ENCODE data around the gene FASTKD1.
"Not testable (repeated sequence)": the region's sequence is repeated elsewhere in the genome, so short reads cannot be mapped to it uniquely, and the experiment has no call there.

The FASTKD1 gene, protein sequence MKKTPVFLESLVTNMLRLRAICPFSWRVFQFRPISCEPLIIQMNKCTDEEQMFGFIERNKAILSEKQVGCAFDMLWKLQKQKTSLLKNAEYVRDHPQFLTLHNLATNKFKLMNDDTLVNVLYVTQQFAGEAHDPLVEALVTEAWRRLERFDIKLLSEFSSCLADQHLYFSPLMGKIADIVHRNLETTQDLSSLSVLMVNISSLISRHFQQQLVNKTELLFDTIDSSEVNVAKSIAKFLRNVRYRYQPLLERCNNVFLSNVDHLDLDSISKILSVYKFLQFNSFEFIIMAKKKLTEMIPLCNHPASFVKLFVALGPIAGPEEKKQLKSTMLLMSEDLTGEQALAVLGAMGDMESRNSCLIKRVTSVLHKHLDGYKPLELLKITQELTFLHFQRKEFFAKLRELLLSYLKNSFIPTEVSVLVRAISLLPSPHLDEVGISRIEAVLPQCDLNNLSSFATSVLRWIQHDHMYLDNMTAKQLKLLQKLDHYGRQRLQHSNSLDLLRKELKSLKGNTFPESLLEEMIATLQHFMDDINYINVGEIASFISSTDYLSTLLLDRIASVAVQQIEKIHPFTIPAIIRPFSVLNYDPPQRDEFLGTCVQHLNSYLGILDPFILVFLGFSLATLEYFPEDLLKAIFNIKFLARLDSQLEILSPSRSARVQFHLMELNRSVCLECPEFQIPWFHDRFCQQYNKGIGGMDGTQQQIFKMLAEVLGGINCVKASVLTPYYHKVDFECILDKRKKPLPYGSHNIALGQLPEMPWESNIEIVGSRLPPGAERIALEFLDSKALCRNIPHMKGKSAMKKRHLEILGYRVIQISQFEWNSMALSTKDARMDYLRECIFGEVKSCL

GRCh38 chr2:169573160-169573973 is at the start of gene FASTKD1:
FASTKD1 (minus strand) TSS chr2:169573865; CDS start chr2:169572029, 1,836 bp downstream.
- DNase-seq (ENCODE audit: low read depth), result peak; percentile 82

DNA sequence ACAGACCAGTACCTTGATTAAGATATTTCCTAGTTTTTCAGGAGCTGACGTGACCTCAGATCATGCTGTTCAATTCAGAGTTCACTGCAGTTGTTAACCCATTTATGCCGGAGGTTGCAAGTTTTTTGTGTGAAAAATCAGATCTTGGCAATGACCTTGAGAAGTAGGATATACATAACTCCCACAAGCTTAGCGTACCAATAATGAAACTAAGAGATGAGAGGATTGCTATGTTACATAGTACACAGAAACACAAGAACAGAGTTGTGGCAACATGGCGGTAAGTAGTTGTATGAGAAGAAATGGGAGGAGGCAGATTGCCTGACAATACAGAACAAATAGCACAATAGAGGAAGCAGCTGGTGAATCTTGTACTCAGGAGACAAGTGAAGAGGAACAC is 49.6 kb upstream of the FASTKD1 start:
- DNase-seq (ENCODE audit: low read depth), result no peak

DNA sequence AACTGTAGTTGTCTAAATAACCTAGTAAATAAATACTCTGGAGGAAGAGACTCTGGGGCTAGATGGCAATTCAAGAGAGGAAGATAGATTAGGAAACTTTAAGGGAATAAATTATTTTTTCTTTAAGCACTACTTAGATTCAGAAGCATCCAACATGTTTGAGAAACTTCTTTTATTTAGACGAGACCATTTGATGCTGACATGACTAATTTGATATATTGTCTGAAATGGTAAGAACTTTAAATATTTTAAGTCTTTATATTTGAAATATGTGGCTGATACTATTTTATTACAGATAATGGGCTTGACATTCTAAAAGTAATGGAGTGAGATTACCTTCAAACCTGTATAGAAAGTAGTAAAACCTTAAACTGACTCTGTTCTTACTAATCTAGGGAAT is 46.8 kb upstream of the FASTKD1 start:
- DNase-seq (ENCODE audit: low read depth), result no peak

DNA sequence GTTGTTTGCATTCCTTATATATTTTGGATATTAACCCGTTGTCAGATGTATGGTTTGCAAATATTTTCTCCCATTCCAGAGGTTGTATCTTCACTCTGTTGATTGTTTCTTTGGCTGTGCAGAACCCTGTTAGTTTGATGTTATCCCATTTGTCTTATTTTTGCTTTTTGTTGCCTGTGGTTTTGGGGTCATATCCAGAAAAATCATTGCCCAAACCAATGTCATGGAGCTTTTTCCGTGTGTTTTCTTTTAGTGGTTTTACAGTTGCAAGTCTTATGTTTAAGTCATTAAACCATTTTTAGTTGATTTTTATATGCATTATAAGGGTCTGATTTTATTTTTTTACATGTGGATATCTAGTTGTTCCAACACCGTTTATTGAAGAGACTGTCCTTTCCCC is 46.3 kb upstream of the FASTKD1 start:
- no peak for DNase-seq (ENCODE audit: low read depth)

- not testable (repeated sequence) for DNase-seq (ENCODE audit: low read depth)
Observed at GRCh38 chr2:169615982-169616381, 42.3 kb upstream of the FASTKD1 start.

DNA sequence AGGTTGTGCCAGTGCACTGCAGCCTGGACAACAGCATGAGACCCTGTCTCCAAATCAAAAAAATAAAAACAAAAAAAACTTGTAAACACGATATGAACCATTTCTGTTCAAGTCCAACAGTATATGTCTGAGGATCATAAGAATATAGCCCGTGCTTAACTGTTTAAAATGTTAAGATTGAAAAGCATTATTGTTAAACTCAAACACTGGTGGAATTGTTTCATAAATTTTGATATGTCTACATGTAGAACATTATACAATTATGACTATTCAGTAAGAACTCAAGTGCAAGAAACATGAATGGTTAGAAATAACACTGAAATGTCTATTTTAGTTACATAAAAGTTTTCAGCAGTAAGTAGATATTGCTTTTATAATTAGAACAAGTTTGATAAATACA is 40.2 kb upstream of the FASTKD1 start:
- no peak for DNase-seq (ENCODE audit: low read depth)

DNA sequence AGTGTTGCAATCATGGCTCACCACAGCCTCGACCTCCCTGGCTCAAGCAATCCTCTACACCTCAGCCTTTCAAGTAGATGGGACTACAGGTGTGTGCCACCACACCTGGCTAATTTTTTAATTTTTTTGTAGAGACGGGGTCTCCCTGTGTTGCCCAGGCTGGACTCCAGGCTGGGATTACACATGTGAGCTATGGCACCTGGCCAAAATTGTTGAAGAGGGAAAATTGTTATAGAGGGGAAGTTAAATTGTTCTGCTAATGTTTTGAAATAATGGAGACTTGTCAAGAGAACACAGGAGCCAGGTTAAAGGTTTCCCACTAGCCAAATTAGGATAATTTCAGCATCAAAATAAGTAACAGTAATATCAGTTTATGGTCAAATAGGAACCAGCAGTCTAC is 35.6 kb upstream of the FASTKD1 start:
- DNase-seq (ENCODE audit: low read depth), result no peak

DNA sequence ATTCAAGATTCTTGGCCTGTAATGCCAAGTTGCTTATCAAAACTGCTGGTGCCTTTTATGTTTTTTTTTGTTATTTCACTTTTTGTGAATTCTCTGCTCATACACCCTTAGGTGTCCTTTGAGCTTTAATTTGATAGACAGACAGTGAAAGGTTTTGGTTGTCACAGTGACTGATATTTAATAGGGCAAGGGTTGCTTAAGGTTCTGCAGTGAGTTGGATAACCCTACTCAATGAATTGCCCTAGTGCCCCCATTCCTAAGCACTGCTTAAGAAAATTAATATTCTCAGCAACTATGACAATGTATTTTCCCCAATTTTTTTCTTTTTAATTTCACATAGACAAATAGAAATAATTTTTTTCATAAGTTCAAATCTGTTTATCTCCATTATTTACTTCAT is 25.9 kb upstream of the FASTKD1 start:
- no peak for DNase-seq (ENCODE audit: low read depth)

DNA sequence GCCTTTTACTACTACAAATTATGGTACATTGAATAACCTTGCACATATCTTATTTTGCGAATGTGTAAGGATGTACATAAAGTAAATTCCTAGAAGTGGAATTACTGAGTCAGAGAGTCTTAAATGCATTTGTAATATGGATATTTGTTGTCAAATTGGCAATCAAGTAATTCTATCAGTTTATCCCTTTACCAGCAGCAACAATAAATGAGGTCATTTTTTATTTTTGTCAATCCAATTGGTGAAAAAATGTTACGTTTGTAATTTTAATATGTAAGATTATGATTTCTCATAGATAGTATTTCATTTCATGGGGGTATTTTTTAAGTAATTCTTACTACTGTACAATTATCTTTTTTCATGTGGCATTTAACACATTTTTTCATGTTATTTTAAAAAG is 25.3 kb upstream of the FASTKD1 start:
- no peak for DNase-seq (ENCODE audit: low read depth)

GRCh38 chr2:169596546-169596945 is 22.9 kb upstream of the FASTKD1 start:
- DNase-seq (ENCODE audit: low read depth), result not testable (repeated sequence)

DNA sequence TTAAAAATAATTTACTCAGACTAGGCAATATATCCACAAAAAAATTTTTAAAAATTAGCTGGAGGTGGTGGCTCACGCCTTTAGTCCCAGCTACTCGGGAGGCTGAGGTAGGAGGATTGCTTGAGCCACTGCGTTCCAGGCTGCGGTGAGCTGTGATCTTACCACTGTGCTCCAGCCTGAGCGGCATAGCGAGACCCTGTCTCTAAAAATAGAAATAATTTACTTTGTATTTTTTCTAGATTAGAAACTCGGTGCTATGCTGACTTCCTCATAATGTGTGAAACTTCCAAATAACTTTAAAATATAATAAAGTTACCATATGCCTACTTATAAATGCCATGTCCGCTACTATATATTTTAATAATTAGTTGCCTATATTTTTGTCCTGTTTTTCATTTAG is 17.1 kb upstream of the FASTKD1 start:
- DNase-seq (ENCODE audit: low read depth), result no peak

DNA sequence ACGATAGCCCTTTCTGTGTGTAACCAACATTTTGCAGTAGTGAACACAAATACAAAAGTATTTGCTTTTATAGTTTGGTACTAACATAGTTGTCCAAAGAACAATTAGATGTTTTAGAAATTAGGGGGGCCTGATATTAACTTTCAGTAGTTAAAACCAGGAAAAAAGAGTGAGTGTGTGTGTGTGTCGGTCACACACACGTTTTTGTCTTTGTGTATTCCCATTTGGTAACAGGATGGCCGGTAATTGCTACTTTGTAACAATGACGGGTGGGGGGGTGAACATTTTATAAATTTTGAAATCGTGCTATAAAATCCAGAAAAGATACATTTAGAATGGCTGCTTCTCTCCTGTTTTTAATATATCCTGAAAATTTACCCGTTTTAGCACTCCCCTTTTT is 12.0 kb upstream of the FASTKD1 start:
- no peak for DNase-seq (ENCODE audit: low read depth)

GRCh38 chr2:169584005-169584877 is 10.6 kb upstream of the FASTKD1 start, which contains the start of gene PPIG:
PPIG (plus strand) TSS chr2:169584351; CDS start chr2:169604042, 19,691 bp downstream.
- peak; percentile 78 for DNase-seq (ENCODE audit: low read depth)

GRCh38 chr2:169583518-169583917 is 9.9 kb upstream of the FASTKD1 start:
- no peak for DNase-seq (ENCODE audit: low read depth)

DNA sequence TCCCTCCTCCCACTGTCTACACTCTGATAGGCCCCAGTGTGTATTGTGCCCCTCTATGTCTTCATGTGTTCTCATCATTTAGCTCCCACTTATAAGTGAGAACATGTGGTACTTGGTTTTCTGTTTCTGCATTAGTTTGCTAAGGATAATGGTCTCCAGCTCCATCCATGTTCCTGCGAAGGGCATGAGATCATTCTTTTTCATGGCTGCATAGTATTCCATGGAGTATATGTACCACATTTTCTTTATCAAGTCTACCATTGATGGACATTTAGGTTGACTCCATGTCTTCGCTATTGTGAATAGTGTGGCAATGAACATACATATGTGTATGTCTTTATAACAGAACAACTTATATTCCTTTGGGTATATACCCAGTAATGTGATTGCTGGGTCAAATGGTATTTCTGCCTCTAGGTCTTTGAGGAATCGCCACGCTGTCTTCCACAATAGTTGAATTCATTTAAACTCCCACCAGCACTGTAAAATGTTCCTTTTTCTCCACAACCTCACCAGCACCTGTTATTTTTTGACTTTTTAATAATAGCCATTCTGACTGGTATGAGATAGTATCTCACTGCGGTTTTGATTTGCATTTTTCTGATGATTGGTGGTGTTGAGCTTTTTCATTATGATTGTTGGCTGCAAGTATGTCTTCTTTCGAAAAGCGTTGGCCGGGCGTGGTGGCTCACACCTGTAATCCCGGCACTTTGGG is 9.0 kb upstream of the FASTKD1 start:
- not testable (repeated sequence) for DNase-seq (ENCODE audit: low read depth)

- no peak for DNase-seq (ENCODE audit: low read depth)
Observed at GRCh38 chr2:169579044-169579443, 5.4 kb upstream of the FASTKD1 start.

GRCh38 chr2:169575264-169575663 is 1.6 kb upstream of the FASTKD1 start:
- DNase-seq (ENCODE audit: low read depth), result not testable (repeated sequence)

- not testable (repeated sequence) for DNase-seq (ENCODE audit: low read depth)
Observed at GRCh38 chr2:169574539-169574938, 874 bp upstream of the FASTKD1 start.

- DNase-seq (ENCODE audit: low read depth), result no peak
Observed at GRCh38 chr2:169573974-169574299, 272 bp upstream of the FASTKD1 start.

DNA sequence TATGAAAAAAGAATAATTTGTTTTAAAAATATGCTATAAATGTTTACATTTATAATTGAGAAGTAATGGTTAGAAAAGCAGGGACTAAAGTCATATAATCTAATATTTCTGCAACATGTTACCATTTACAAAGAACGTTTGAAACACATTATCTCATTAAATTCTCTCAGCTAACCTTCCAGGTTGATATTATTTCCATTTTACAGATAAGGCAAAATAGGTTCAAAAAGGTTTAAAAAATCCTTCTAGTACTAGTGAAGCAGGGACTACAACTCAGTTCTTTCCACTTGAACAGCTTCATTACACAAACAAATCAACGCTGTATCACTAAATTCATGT is 875 bp downstream of the FASTKD1 start:
- no peak for DNase-seq (ENCODE audit: low read depth)

GRCh38 chr2:169572189-169572588 is 1.5 kb downstream of the FASTKD1 start:
- DNase-seq (ENCODE audit: low read depth), result no peak
